GM12801 (cell line): ENCODE data around the gene METAP1D.

Experiments used
- CTCF ChIP-seq: IDR thresholded peaks from one replicate; pipeline ENCODE4 v1.5.1; 2011; ENCODE audit warnings: control low read depth; ENCODE audit not compliant: insufficient read length; ENCODE audit errors: extremely low read depth

METAP1D gene

GRCh38 chr2:172046080-172046678 lies 46.4 kb downstream of the METAP1D start:
- no peak for TF ChIP-seq CTCF

GRCh38 chr2:172046866-172047565 lies 47.3 kb downstream of the METAP1D start:
- no peak for TF ChIP-seq CTCF

GRCh38 chr2:172047566-172048507 lies 48.1 kb downstream of the METAP1D start:
- no peak for TF ChIP-seq CTCF

- TF ChIP-seq CTCF, result no peak
Measured at GRCh38 chr2:172048508-172049503, 49.1 kb downstream of the METAP1D start.

- TF ChIP-seq CTCF, result no peak
Measured at GRCh38 chr2:172049567-172050120, 49.9 kb downstream of the METAP1D start.

GRCh38 chr2:172050479-172051125 lies 50.8 kb downstream of the METAP1D start:
- TF ChIP-seq CTCF, result no peak
